IPS DF 4.7 (cell line): ENCODE measurements around the gene TEPSIN.

Source experiments
- DNase-seq: peaks from one replicate; pipeline ENCODE4 v3.0.0-alpha.2; 2013; ENCODE audit warnings: low spot score; ENCODE audit errors: extremely low read depth

Gene TEPSIN

GRCh38 chr17:81186203-81186602, 52.7 kb downstream of the TEPSIN start:
- DNase-seq: no peak

- no peak for DNase-seq
These were observed 54.3 kb downstream of the TEPSIN start for GRCh38 chr17:81184555-81184954.

DNA sequence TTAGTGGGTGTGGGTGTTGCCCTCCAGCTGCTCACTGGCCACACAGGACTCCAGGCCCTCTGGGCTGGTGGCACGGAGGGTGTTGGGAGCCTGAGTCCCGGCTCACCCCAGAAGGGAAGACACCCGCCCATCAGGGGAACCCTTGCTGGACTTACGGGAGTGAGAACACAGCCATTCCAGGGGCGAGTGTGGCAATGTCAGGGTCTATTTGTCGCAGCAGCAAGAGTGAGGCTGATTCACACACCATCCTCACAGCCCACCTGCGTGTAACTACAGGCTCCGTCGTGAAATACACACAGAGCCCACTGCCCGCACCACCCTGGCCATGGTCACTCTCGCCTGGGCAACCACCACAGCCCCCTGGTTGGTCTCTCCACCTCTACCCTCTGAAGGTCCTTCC, 55.0 kb downstream of the TEPSIN start:
- DNase-seq: no peak

DNA sequence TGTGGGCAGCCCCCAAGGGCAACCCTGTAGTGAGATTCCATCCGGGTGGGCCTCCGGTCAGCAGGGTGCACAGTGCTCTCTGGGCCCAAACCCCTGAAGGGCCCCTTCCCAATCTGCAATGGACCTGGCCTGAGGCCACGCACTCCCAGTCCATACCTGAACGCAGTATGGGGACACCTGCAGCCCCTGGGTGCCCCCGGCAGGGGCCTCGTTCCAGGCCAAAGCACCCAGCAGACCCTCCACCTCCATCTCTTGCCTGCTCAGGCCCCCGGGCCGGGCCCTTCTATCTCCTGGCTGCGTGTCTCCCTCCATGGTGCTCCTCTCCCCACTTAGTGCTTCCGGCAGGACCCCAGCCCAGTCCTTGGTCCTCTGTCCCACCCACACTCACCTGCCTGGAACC, 55.5 kb downstream of the TEPSIN start:
- no peak for DNase-seq

DNA sequence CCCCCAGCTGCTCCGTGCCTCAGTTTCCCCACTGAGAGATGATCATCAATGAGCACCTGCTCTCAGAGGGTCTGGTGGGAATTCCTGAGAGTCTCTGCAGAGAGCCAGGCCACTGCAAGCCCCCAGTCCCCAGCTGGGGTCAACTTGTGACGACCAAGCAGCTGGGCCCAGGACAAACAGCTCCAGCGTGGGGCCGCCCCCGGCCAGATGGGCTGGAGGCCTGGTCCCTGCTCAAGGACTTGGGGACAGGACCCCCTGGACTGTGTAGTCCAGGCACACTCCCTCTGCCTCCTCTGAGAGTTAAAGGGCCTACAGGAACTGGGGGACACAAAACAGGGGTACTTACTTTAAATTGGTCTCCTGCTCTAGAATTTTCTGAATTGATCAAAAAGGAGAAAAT, 56.3 kb downstream of the TEPSIN start:
- no peak for DNase-seq

DNA sequence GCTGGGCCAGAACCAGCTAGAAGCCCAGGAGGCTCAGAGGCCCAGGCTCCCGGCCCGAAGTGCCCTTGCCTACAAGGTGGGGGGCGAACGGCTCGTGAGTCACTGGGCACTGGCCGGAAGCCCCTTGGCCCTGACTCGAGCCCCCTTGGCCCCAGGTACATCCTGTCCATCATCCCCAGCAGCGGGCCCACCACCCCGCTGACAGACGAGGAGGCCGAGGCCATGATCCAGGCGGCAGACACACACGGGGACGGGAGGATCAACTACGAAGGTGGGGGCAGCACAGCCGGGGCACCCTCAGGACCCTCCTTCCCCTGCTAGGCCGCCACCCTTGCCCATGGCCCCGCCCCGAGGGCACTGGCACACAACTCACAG, 57.1 kb downstream of the TEPSIN start:
- no peak for DNase-seq

- DNase-seq: no peak
These were observed 57.7 kb downstream of the TEPSIN start for GRCh38 chr17:81180836-81181810.

- no peak for DNase-seq
These were observed 59.0 kb downstream of the TEPSIN start for GRCh38 chr17:81179861-81180260.

DNA sequence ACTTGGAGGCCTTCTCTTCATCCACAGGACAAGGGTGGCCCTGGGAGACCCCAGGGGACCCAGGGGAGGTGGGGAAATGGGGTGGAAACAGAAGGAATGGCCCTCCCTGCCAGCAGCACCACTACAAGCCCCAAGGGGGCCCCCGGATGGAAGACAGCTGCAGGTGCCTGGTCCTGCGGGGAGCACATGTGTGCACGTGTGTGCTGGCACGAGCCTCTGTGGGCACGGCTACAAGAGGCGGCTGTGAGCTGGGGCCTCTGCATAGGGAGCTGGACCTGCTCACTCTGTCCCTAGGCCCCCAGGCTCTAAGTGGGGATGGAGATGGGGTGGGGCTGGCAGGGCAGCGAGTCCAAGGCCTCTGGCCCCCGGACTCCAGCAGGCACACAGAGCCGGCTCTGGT, 59.6 kb downstream of the TEPSIN start:
- no peak for DNase-seq
